ENCODE data around the gene MACC1.

MACC1 gene

DNA sequence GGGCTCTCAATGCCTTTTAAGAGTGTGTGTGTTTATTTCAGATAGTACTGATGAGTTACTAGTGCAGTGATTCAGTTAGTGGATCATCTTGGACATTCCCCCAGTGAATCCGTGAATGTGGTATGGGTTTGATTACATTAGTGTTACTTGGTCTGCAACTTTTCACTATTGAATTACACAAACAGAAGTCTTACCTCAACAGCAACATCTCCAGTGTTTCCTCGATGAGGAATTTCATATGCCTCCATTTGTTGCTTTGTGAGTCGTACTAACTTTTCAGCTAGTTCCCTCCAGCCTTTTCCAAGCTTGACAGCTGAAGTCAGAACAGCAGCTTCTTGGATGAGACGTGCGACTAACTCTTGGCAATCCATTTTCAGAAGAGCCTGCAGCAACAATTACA, 63.2 kb downstream of the MACC1 start:
- H3K79me2 ChIP-seq (ENCODE audit: control insufficient read depth, insufficient read depth, low read length, unreplicated experiment) = no peaks in the 10 kb centered on the region
- H3K4me3 ChIP-seq (ENCODE audit: low read depth, low read length) = no peak overlapping the region
- H3K27me3 ChIP-seq (ENCODE audit: insufficient read depth, low read length) = no peaks in the 10 kb centered on the region
- H3K36me3 ChIP-seq (ENCODE audit: insufficient read depth, low read length) = no peaks in the 10 kb centered on the region
- no peak overlapping the region for H3K27ac ChIP-seq (ENCODE audit: low read depth, low read length)
- H3K4me1 ChIP-seq (ENCODE audit: control insufficient read depth, insufficient read depth, low read length, unreplicated experiment) = no peaks in the 10 kb centered on the region
- no peak overlapping the region for H2AFZ ChIP-seq (ENCODE audit: low read length, unreplicated experiment)

DNA sequence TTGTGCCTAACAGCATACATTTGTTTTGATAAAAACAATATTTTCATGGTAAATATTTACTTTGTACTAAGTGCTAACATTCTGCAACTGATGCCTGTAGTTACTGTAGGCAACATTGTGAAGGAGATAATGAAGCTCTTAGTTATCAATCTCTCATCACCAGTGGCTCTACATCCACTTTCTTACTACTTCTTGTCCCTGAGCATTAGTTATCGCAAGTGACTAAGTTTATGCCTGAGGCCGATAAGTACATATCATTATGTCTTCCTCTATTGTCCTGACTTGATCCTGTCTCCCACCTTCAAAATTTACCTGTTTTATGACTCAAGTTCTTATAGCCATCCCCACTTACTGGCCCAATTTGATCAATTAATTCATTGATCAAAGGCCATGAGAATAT, 63.6 kb downstream of the MACC1 start:
- H3K79me2 ChIP-seq (ENCODE audit: control insufficient read depth, insufficient read depth, low read length, unreplicated experiment) = no peaks in the 10 kb centered on the region
- H3K27me3 ChIP-seq (ENCODE audit: insufficient read depth, low read length) = no peaks in the 10 kb centered on the region
- no peak overlapping the region for H3K4me3 ChIP-seq (ENCODE audit: low read depth, low read length)
- no peaks in the 10 kb centered on the region for H3K4me1 ChIP-seq (ENCODE audit: control insufficient read depth, insufficient read depth, low read length, unreplicated experiment)
- no peaks in the 10 kb centered on the region for H3K36me3 ChIP-seq (ENCODE audit: insufficient read depth, low read length)
- H3K27ac ChIP-seq (ENCODE audit: low read depth, low read length) = no peak overlapping the region
- H2AFZ ChIP-seq (ENCODE audit: low read length, unreplicated experiment) = no peak overlapping the region

DNA sequence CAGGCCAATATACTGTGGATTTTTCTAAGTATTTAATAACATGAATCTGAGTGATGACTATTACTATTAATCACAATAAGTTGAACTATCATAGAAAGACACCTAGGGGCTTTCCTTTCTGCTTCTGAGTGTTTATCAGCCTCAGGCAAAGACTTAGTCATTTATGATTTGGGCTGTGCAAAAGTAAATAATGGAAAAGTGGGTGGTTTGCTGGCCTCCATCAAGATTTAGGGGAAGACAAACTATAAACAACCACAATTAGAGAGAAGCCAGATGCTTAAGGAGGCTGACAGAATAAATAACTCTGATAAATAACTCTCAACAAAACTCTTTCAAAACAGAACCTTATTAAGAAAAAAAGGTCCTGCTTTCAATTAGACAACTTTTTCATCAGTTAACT, 64.7 kb downstream of the MACC1 start:
- Histone ChIP-seq H2AFZ (ENCODE audit: low read length, unreplicated experiment) (no peak overlapping the region), H3K4me3 (ENCODE audit: low read depth, low read length) (no peak overlapping the region), H3K36me3 (ENCODE audit: insufficient read depth, low read length) (no peaks in the 10 kb centered on the region), H3K27ac (ENCODE audit: low read depth, low read length) (no peak overlapping the region), H3K27me3 (ENCODE audit: insufficient read depth, low read length) (no peaks in the 10 kb centered on the region), H3K79me2 (ENCODE audit: control insufficient read depth, insufficient read depth, low read length, unreplicated experiment) (no peaks in the 10 kb centered on the region), H3K4me1 (ENCODE audit: control insufficient read depth, insufficient read depth, low read length, unreplicated experiment) (no peaks in the 10 kb centered on the region)

DNA sequence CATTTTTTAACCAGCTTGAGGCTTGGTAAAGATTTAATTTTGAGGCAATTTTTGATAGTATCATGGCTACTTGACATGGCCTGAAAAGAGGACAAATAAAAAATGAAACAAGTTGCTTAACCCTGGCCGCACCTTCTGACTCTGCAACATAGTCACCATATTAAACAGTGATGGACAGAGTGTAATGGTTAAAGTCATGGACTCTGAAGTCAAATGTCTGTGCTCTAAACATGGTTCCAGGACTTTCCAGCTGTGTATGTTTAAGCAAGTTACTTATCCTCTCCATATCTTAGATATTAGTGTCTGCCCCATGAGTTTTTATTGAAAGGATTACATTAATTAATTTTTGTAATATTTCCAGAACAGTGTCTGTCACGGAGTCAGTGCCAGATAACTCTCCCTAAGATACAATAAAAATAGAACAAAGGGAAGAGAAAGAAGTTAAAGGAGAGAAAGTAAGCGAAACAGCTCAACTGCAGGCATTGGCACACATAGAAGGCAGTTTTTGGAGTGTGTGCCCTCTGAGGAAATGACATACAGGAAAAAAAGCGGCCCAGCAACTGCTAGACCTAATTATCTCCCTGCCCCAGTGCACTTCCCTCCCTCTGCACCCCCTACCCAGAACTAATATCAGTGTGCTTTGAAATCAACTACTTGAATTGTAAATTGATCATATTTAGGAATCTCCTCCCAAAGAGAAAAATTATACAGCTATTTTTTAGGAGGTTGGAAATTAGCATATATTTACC, 65.3 kb downstream of the MACC1 start:
- no peak overlapping the region for H3K4me3 ChIP-seq (ENCODE audit: low read depth, low read length)
- no peaks in the 10 kb centered on the region for H3K27me3 ChIP-seq (ENCODE audit: insufficient read depth, low read length)
- no peak overlapping the region for H2AFZ ChIP-seq (ENCODE audit: low read length, unreplicated experiment)
- no peaks in the 10 kb centered on the region for H3K79me2 ChIP-seq (ENCODE audit: control insufficient read depth, insufficient read depth, low read length, unreplicated experiment)
- H3K36me3 ChIP-seq (ENCODE audit: insufficient read depth, low read length) = no peaks in the 10 kb centered on the region
- no peak overlapping the region for H3K27ac ChIP-seq (ENCODE audit: low read depth, low read length)
- no peaks in the 10 kb centered on the region for H3K4me1 ChIP-seq (ENCODE audit: control insufficient read depth, insufficient read depth, low read length, unreplicated experiment)

DNA sequence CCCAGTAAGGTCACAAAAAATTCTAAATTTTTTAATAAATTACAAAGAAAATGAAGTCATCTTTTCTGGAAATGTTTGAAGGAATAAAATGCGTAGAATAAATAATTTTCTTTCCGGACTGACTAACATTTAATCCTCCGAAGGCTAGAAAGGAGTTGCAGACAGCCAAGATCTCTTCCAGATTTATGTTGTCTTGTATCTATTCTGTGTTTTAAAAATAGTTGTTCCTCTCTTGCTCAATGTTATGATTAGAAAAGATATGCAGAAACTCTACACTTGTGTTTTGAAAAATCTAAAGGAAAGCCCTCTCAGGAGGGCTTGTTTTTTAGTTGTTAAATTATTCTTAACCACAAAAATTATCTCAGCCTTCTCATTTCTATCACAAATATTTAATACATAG, 70.7 kb downstream of the MACC1 start:
- H3K4me1 ChIP-seq (ENCODE audit: control insufficient read depth, insufficient read depth, low read length, unreplicated experiment) = no peaks in the 10 kb centered on the region
- H3K79me2 ChIP-seq (ENCODE audit: control insufficient read depth, insufficient read depth, low read length, unreplicated experiment) = no peaks in the 10 kb centered on the region
- H3K27ac ChIP-seq (ENCODE audit: low read depth, low read length) = no peak overlapping the region
- H3K36me3 ChIP-seq (ENCODE audit: insufficient read depth, low read length) = no peaks in the 10 kb centered on the region
- H3K4me3 ChIP-seq (ENCODE audit: low read depth, low read length) = peak overlapping the region; percentile 2; the same call in 1 of the 2 replicates
- no peaks in the 10 kb centered on the region for H3K27me3 ChIP-seq (ENCODE audit: insufficient read depth, low read length)
- H2AFZ ChIP-seq (ENCODE audit: low read length, unreplicated experiment) = peak overlapping the region; percentile 19

DNA sequence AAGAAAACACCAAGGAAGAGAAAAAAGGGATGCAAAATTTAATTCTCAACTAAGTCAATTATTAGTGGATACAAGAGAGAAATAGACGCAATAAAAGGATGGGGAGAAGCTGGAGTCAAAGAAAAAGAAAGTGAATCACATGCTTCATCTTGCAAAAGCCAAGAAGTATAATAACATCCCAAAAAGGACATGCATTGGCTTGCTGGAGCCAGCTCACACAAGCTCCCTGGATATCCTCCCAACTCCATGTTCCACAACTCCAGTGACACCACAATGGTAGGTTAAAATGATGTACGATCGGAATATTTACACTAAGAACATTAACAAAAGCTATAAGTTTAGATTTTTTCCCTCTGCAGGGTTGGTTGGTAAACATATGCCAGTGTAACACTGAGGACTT, 72.4 kb downstream of the MACC1 start:
- no peak overlapping the region for H2AFZ ChIP-seq (ENCODE audit: low read length, unreplicated experiment)
- H3K79me2 ChIP-seq (ENCODE audit: control insufficient read depth, insufficient read depth, low read length, unreplicated experiment) = no peaks in the 10 kb centered on the region
- no peaks in the 10 kb centered on the region for H3K36me3 ChIP-seq (ENCODE audit: insufficient read depth, low read length)
- H3K27me3 ChIP-seq (ENCODE audit: insufficient read depth, low read length) = no peaks in the 10 kb centered on the region
- H3K4me1 ChIP-seq (ENCODE audit: control insufficient read depth, insufficient read depth, low read length, unreplicated experiment) = no peaks in the 10 kb centered on the region
- no peak overlapping the region for H3K27ac ChIP-seq (ENCODE audit: low read depth, low read length)
- H3K4me3 ChIP-seq (ENCODE audit: low read depth, low read length) = no peak overlapping the region

DNA sequence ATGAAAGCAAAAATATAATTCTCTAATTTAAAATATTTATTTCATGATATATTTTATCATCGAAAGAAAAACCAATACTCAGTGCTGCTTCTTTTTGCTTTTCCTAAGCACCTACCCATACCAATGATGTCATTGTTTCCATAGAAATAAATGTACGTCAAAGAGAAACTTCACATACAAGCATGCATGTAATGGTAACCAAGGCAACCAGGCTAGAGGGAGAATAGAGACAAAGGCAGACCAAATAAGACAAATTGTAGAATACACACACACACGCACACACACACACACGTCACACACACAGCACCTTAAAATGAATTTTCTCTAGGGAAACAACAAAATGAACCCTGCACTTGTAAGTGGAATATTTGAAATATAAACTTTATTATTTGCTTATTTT, 75.5 kb downstream of the MACC1 start:
- Histone ChIP-seq H3K27ac (ENCODE audit: low read depth, low read length) (no peak overlapping the region), H3K27me3 (ENCODE audit: insufficient read depth, low read length) (no peaks in the 10 kb centered on the region), H3K4me1 (ENCODE audit: control insufficient read depth, insufficient read depth, low read length, unreplicated experiment) (no peaks in the 10 kb centered on the region), H3K4me3 (ENCODE audit: low read depth, low read length) (no peak overlapping the region), H3K36me3 (ENCODE audit: insufficient read depth, low read length) (no peaks in the 10 kb centered on the region), H2AFZ (ENCODE audit: low read length, unreplicated experiment) (no peak overlapping the region), H3K79me2 (ENCODE audit: control insufficient read depth, insufficient read depth, low read length, unreplicated experiment) (no peaks in the 10 kb centered on the region)

DNA sequence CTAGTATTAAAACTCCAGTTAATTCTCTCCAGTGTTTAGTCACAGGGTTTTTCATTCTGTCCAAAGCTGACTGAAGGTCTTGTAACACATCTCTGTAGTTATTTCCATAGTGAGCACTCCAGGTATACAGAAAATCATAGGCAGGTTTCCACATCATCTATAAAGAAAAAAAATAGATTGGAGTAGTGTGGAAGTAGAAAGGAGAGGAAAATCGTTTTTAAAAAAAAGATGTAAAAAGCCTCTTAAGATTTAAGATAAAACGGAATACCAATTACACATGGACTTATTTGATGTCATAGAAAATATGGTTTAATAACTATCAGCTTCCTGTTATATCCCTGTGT, 76.2 kb downstream of the MACC1 start:
- H3K79me2 ChIP-seq (ENCODE audit: control insufficient read depth, insufficient read depth, low read length, unreplicated experiment) = no peaks in the 10 kb centered on the region
- no peaks in the 10 kb centered on the region for H3K27me3 ChIP-seq (ENCODE audit: insufficient read depth, low read length)
- no peaks in the 10 kb centered on the region for H3K4me1 ChIP-seq (ENCODE audit: control insufficient read depth, insufficient read depth, low read length, unreplicated experiment)
- H2AFZ ChIP-seq (ENCODE audit: low read length, unreplicated experiment) = no peak overlapping the region
- H3K27ac ChIP-seq (ENCODE audit: low read depth, low read length) = no peak overlapping the region
- no peak overlapping the region for H3K4me3 ChIP-seq (ENCODE audit: low read depth, low read length)
- H3K36me3 ChIP-seq (ENCODE audit: insufficient read depth, low read length) = no peaks in the 10 kb centered on the region

DNA sequence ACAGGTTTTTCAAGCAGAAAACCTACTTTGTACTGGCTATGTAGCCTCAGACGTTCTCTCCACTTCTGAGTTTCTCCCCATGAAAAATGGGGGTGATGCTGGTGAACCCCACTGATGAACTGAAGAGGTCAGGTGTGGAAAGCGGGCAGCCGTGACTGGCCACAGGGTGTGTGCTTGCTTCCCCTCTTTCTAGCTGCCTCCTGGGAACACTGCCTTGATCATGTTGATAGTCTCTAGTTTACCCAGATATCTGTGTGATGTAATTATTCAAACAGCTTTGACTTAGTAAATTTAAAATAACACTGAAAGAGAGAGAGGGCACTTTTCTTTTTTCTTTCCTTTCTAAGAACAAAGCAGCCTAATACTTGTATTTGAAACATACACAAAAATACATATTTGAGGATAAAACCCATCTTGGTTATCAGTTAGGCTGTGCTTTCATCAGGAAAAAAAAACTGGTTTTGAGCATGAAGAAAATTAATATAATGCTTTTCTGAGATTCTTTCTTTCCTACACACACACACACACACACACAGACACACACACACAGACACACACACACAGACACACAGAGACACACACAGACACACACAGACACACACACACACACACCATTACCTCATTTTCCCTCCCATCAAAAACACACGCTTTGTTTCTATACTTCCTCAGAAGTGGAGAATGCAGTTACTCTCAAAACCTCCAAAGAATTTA, 76.7 kb downstream of the MACC1 start:
- H3K79me2 ChIP-seq (ENCODE audit: control insufficient read depth, insufficient read depth, low read length, unreplicated experiment) = no peaks in the 10 kb centered on the region
- H3K36me3 ChIP-seq (ENCODE audit: insufficient read depth, low read length) = no peaks in the 10 kb centered on the region
- H3K27ac ChIP-seq (ENCODE audit: low read depth, low read length) = no peak overlapping the region
- H3K4me1 ChIP-seq (ENCODE audit: control insufficient read depth, insufficient read depth, low read length, unreplicated experiment) = no peaks in the 10 kb centered on the region
- no peak overlapping the region for H2AFZ ChIP-seq (ENCODE audit: low read length, unreplicated experiment)
- H3K4me3 ChIP-seq (ENCODE audit: low read depth, low read length) = no peak overlapping the region
- H3K27me3 ChIP-seq (ENCODE audit: insufficient read depth, low read length) = no peaks in the 10 kb centered on the region

DNA sequence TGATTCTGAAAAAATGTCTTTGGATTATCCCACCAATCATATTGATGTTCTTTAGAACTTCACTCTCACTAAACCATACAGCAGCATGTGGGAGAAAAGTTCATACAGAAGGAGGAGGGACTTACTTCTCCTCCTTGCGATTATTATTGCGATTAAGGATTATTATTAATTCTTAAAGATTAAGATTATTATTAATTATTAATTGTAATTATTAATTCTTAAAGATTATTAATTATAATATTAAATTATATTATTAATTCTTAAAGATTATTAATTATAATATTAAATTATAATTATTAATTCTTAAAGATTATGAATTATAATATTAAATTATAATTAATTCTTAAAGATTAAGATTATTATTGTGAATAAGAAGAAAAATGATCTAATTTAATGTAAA, 80.5 kb downstream of the MACC1 start:
- no peak overlapping the region for H3K4me3 ChIP-seq (ENCODE audit: low read depth, low read length)
- H2AFZ ChIP-seq (ENCODE audit: low read length, unreplicated experiment) = no peak overlapping the region
- no peaks in the 10 kb centered on the region for H3K36me3 ChIP-seq (ENCODE audit: insufficient read depth, low read length)
- no peaks in the 10 kb centered on the region for H3K27me3 ChIP-seq (ENCODE audit: insufficient read depth, low read length)
- no peak overlapping the region for H3K27ac ChIP-seq (ENCODE audit: low read depth, low read length)
- no peaks in the 10 kb centered on the region for H3K79me2 ChIP-seq (ENCODE audit: control insufficient read depth, insufficient read depth, low read length, unreplicated experiment)
- no peaks in the 10 kb centered on the region for H3K4me1 ChIP-seq (ENCODE audit: control insufficient read depth, insufficient read depth, low read length, unreplicated experiment)

DNA sequence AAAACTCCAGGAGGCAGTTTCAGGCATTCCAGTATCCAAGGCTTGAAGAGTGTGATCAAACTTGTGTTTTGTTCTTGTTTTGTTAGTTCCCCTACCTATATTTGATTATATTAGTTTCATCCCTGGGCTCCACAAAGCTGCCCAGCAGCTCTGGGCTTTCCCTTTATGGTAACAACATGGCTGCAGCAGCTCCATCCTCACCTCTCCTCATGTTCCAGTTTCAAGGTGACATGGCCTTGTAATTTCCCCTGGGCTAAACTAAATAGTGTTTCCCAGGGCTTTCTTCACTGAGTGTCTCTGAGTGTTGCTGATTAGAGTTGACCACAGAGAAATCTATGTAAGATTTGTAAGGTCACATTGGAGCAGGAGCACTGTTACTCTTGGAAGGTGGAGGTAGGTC, 83.4 kb downstream of the MACC1 start:
- Histone ChIP-seq H3K27ac (ENCODE audit: low read depth, low read length) (no peak overlapping the region), H3K36me3 (ENCODE audit: insufficient read depth, low read length) (no peaks in the 10 kb centered on the region), H2AFZ (ENCODE audit: low read length, unreplicated experiment) (no peak overlapping the region), H3K4me1 (ENCODE audit: control insufficient read depth, insufficient read depth, low read length, unreplicated experiment) (no peaks in the 10 kb centered on the region), H3K4me3 (ENCODE audit: low read depth, low read length) (no peak overlapping the region), H3K27me3 (ENCODE audit: insufficient read depth, low read length) (no peaks in the 10 kb centered on the region), H3K79me2 (ENCODE audit: control insufficient read depth, insufficient read depth, low read length, unreplicated experiment) (no peaks in the 10 kb centered on the region)

Measured in ACC112 (cell line).